Endothelial cell of umbilical vein (primary cell): Measurements from ENCODE around the gene GPRIN1. TPM values are rescaled to one million over a fixed set of nuclear protein-coding genes. Genes with fewer than 3 reads are reported as not detected.

Source experiments
- BruUV-seq: library from RNA; stranded (reverse); fragments of 400-500 nt; replicated peaks from 2 replicates; lab custom pipeline; 2021; lab: Mats Ljungman, UMichigan
- CTCF ChIA-PET: fragments of 300-600, 350-600 bp; sonication (Branson Sonifier 250); formaldehyde crosslinking; loops from one replicate; lab custom pipeline; 2021; ENCODE audit warnings: antibody characterized with exemption, inconsistent platforms; lab: Charles Lee
- POLR2A ChIA-PET: fragments of 300-600, 350-600 bp; sonication (Branson Sonifier 250); formaldehyde crosslinking; loops from one replicate; lab custom pipeline; 2021; ENCODE audit warnings: antibody characterized with exemption, inconsistent platforms; lab: Charles Lee
- DNase-seq: peaks from one replicate; pipeline ENCODE4 v3.0.0-alpha.2; 2011; ENCODE audit warnings: low read depth, low spot score
- FAIRE-seq: peaks from 2 replicates; lab custom pipeline; 2011; peaks lifted over from hg19 to GRCh38; lab: Jason Lieb, UNC
- H2AFZ ChIP-seq: 2 replicates; pipeline ENCODE4 v1.6.0; 2012; ENCODE audit warnings: low read depth, low read length, control low read depth, inconsistent platforms
- H3K27ac ChIP-seq: 2 replicates; pipeline ENCODE4 v1.5.1; 2011; ENCODE audit warnings: low read depth, mild to moderate bottlenecking, control low read depth, low read length, moderate library complexity; ENCODE audit not compliant: insufficient read depth
- H3K27me3 ChIP-seq, 2 experiments: 2 replicates each; pipeline versions ENCODE4 v1.6.0 to v1.6.1; 2011; ENCODE audit warnings: low read length in 2 of 2, mixed read lengths in 1 of 2; ENCODE audit not compliant: control insufficient read depth in 2 of 2, insufficient read depth in 2 of 2
- H3K36me3 ChIP-seq, 2 experiments: 2 replicates in 1 of 2; 3 replicates in 1 of 2; pipeline ENCODE4 v1.5.1; 2011; ENCODE audit warnings: low read length in 2 of 2, mild to moderate bottlenecking in 1 of 2, moderate library complexity in 1 of 2; ENCODE audit not compliant: control insufficient read depth in 2 of 2, insufficient read depth in 2 of 2; ENCODE audit errors: extremely low read depth in 1 of 2
- H3K4me1 ChIP-seq: 3 replicates; pipeline ENCODE4 v1.5.1; 2011; ENCODE audit warnings: mild to moderate bottlenecking, low read length; ENCODE audit not compliant: control insufficient read depth, insufficient read depth; ENCODE audit errors: extremely low read depth
- H3K4me2 ChIP-seq: 2 replicates; pipeline ENCODE4 v1.6.1; 2011; ENCODE audit warnings: low read length, control low read depth, mixed read lengths; ENCODE audit not compliant: insufficient read depth
- H3K4me3 ChIP-seq, 3 experiments: fragments of 200-600 bp in 1 of 3; sonication (generic), shearing (Covaris generic) in 1 of 3; replicated peaks in 1 of 3; 2 replicates each; pipeline ENCODE4 v1.5.1; 2011 to 2016; ENCODE audit warnings: control low read depth in 3 of 3, low read length in 3 of 3, mild to moderate bottlenecking in 2 of 3, inconsistent platforms in 1 of 3, low read depth in 1 of 3, moderate library complexity in 1 of 3; ENCODE audit not compliant: insufficient read depth in 1 of 3
- H3K79me2 ChIP-seq: 2 replicates; pipeline ENCODE4 v1.6.0; 2012; ENCODE audit warnings: low read length, inconsistent platforms; ENCODE audit not compliant: control insufficient read depth, insufficient read depth
- H3K9ac ChIP-seq: replicated peaks from 2 replicates; pipeline ENCODE3; 2011; ENCODE audit warnings: low read length, control low read depth; ENCODE audit not compliant: insufficient read depth; ENCODE audit errors: extremely low read depth
- H3K9me1 ChIP-seq: replicated peaks from 3 replicates; pipeline ENCODE4 v1.6.0; 2011; ENCODE audit warnings: mild to moderate bottlenecking, low read length; ENCODE audit not compliant: control insufficient read depth, insufficient read depth; ENCODE audit errors: extremely low read depth
- H3K9me3 ChIP-seq: replicated peaks from 2 replicates; pipeline ENCODE4 v1.5.1; 2012; ENCODE audit warnings: low read length, inconsistent platforms; ENCODE audit not compliant: control insufficient read depth, insufficient read depth
- H4K20me1 ChIP-seq: replicated peaks from 2 replicates; pipeline ENCODE3; 2011; ENCODE audit warnings: mild to moderate bottlenecking, low read length; ENCODE audit not compliant: control insufficient read depth, insufficient read depth; ENCODE audit errors: extremely low read depth
- CTCF ChIP-seq, 2 donors: IDR thresholded peaks; 1 replicate in 1 of 2; 2 replicates in 1 of 2; pipeline ENCODE4 v1.5.1; 2011; ENCODE audit warnings: low read length in 2 of 2, mild to moderate bottlenecking in 2 of 2, moderate library complexity in 2 of 2, control low read depth in 1 of 2, inconsistent platforms in 1 of 2, low read depth in 1 of 2; ENCODE audit not compliant: insufficient read depth in 1 of 2; ENCODE audit errors: extremely low read depth in 1 of 2
- FOS ChIP-seq: IDR thresholded peaks from 2 replicates; pipeline ENCODE4 v1.6.1; 2011; ENCODE audit warnings: mild to moderate bottlenecking, low read length, moderate library complexity, borderline replicate concordance; ENCODE audit not compliant: insufficient read depth
- MYC ChIP-seq: IDR thresholded peaks from one replicate; pipeline ENCODE4 v1.6.1; 2011; ENCODE audit warnings: mild to moderate bottlenecking, low read depth, low read length
- dilution Hi-C: fragments of 300-500 bp; cut with MboI; formaldehyde crosslinking; loops from one replicate; pipeline ENCODE4 v1.15.0; 2019; ENCODE audit warnings: low sequenced_read_pairs; ENCODE audit not compliant: extremely low pct_ligation_motif_present
- intact Hi-C: fragments of 100-400 bp; cut with micrococcal nuclease; formaldehyde crosslinking; loops from one replicate; pipeline ENCODE4 v1.10.0; 2022
- polyA plus RNA-seq, 4 experiments: library from polyadenylated mRNA; depleted of rRNA in 3 of 4; stranded (reverse) in 3 of 4; unstranded in 1 of 4; fragments of >200 nt; gene quantifications; 2 replicates each; pipeline versions ENCODE4 v1.2.1 to v1.2.3, GENCODE V29; 2011 to 2012; ENCODE audit warnings: missing spikeins in 1 of 4
- total RNA-seq: library from RNA; stranded (reverse); gene quantifications from 2 replicates; pipeline ENCODE4 v1.2.3, GENCODE V29; 2021

GPRIN1 gene
- total and polyA plus RNA-seq, 2 donors (not counting 3 experiments of a cell fraction or from before 2014, with no cell fraction given), result 2.4 to 10.4 TPM

GRCh38 chr5:176608937-176609723, 826 bp downstream of the GPRIN1 start:
- no TSS peak for BruUV-seq
- no peak overlapping the region for H3K9ac ChIP-seq

More at GRCh38 chr5:176608937-176609723, 826 bp downstream of the GPRIN1 start:
- intact Hi-C loops, result loop anchor here (1.0 kb wide), 1 partner anchor 38 kb away; the partner anchor contains the start of gene TSPAN17
- DNase-seq (no peak), FAIRE-seq (peak; percentile 8)
- H3K9me1 ChIP-seq, result no peaks in the 10 kb centered on the region
- no peaks in the 10 kb centered on the region for H3K27me3 ChIP-seq
- CTCF ChIA-PET, result interaction anchor here (1.0 to 2.4 kb wide), 5 partner anchors 9 to 193 kb away, joined by 3 to 9 read pairs (median 3); partner anchors contain the start of gene CLTB
- H3K36me3 ChIP-seq, result no peaks in the 10 kb centered on the region
- H3K4me3 ChIP-seq, result peak overlapping the region in 2 of 3 experiments; percentile 1 to 63
- dilution Hi-C loops, result no loop called here
- peaks cover 2% of the 10 kb centered on the region for H3K4me1 ChIP-seq
- no peak overlapping the region for H3K27ac ChIP-seq
- H3K9me3 ChIP-seq, result no peaks in the 10 kb centered on the region
- H2AFZ ChIP-seq, result peak overlapping the region; percentile 25
- H4K20me1 ChIP-seq, result no peaks in the 10 kb centered on the region
- peak overlapping the region; percentile 20 for H3K4me2 ChIP-seq
- TF ChIP-seq MYC (no peak), CTCF (IDR thresholded peaks at IDR 0.05; ENCODE audit: extremely low read depth in 1 of 2, insufficient read depth in 1 of 2, low read depth in 1 of 2, low read length in 2 of 2) (peak in 1 of 2 donors; percentile 1), FOS (no peak)
- no peaks in the 10 kb centered on the region for H3K79me2 ChIP-seq
- POLR2A ChIA-PET, result no interaction called here
